Heart left ventricle (tissue), 13 donors: ENCODE results near the gene TRIOBP.
A peak's percentile ranks its signal among the peaks of the same experiment; 100 is the strongest.

Experiments used
- CTCF ChIP-seq, 12 donors: fragments of 200-600 bp; sonication (generic) in 4 of 12; IDR thresholded peaks; one replicate each; pipeline versions ENCODE4 v1.5.0 to v1.8.0; 2018 to 2022; ENCODE audit warnings: antibody characterized with exemption in 12 of 12, mild to moderate bottlenecking in 5 of 12
- POLR2A ChIP-seq, 2 donors: fragments of 450-650 bp; IDR thresholded peaks; one replicate each; pipeline ENCODE4 v1.6.1; 2017; ENCODE audit warnings: antibody characterized with exemption in 2 of 2, mild to moderate bottlenecking in 2 of 2, moderate library complexity in 2 of 2
- donor health status: ischemic (EF 13 %, LVEDD 7.1; RV severe dilation, severe dysfunction).
- donor health status: DM: no; HTN: yes; CAD: no.
- donor health status: DM: no; HTN: no; CAD: no.
- donor health status: ischemic (EF 25% LVEDD 6.9; RV normal size, moderate dysfunction).
- donor health status: ischemic (EF 25% LVEDD 5.7; RV mildly dilated, moderate dysfunction).
- donor health status: ischemic (EF 35%, LVEDD 5.7; RV mildly dilated, moderate dysfunction).
- donor health status: nonischemic (EF 11% LVEDD 7.7; RV severe dilation, severe dysfunction).
- donor health status: DM: yes; HTN: yes; CAD: no.
- donor health status: PGD.
- donor health status: ischemic (EF 29% LVEDD 5.4; RV normal size, mild dysfunction).
- donor health status: nonischemic (EF 23%, LVEDD 6.1; RV moderate dilation, normal function).

DNA sequence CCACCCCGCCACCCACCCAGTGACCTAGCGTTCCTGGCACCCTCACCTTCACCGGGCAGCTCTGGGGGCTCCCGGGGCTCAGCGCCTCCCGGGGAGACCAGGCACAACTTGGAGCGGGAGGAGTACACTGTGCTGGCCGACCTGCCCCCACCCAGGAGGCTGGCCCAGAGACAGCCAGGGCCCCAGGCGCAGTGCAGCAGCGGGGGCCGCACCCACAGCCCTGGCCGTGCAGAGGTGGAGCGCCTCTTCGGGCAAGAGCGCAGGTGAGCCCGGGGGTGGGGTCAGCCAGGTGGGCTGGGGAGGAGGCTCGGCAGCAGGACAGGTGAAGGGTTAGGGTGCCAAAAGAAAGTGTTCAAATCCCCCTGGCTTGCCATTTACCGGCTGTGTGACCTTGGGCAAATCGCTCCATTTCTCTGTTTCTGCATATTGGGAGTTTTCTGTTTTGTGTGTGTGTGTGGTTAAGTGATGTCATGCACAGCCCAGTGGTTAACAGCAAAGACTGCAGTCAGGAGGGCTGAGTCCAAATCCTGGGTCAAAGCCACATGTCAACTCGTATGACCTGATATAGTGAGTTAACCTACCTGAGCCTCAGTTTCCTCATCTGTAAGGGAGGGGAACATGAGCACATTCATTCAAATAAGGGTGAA lies 29.5 kb downstream of the TRIOBP start:
- peak in 2 of 12 donors; percentile 11 to 12 for TF ChIP-seq CTCF (IDR thresholded peaks at IDR 0.05)
- no peak for TF ChIP-seq POLR2A (IDR thresholded peaks at IDR 0.05)
